Central memory CD4-positive, alpha-beta T cell (primary cell): Measurements from ENCODE around the gene PIGO.

Source experiments
- DNase-seq: peaks from one replicate; pipeline ENCODE4 v3.0.0; 2022

The PIGO gene

GRCh38 chr9:35105571-35106342, 9.4 kb upstream of the PIGO start:
- no peak for DNase-seq

- no peak for DNase-seq
These were observed 8.7 kb upstream of the PIGO start for GRCh38 chr9:35105126-35105525.

GRCh38 chr9:35104586-35104985, 8.2 kb upstream of the PIGO start:
- DNase-seq: no peak

- no peak for DNase-seq
These were observed 7.3 kb upstream of the PIGO start for GRCh38 chr9:35103660-35104191.

GRCh38 chr9:35102769-35103659, 6.6 kb upstream of the PIGO start, which contains the start of gene STOML2:
STOML2 (minus strand) TSS chr9:35103131; CDS start chr9:35103094, 37 bp downstream.
- peak; percentile 93 for DNase-seq

GRCh38 chr9:35102465-35102768, 6.0 kb upstream of the PIGO start:
- DNase-seq: no peak

- no peak for DNase-seq
These were observed 1.2 kb upstream of the PIGO start for GRCh38 chr9:35097573-35097972.

GRCh38 chr9:35091536-35091935, 4.9 kb downstream of the PIGO start:
- no peak for DNase-seq

- DNase-seq: no peak
These were observed 7.0 kb downstream of the PIGO start for GRCh38 chr9:35089434-35089833.

- DNase-seq: no peak
These were observed 11.3 kb downstream of the PIGO start for GRCh38 chr9:35085078-35085477.

GRCh38 chr9:35079426-35080341, 16.7 kb downstream of the PIGO start, which contains the start of gene FANCG:
FANCG (minus strand) TSS chr9:35079942; CDS start chr9:35079524, 418 bp downstream.
- DNase-seq: peak; percentile 75

GRCh38 chr9:35079041-35079425, 17.4 kb downstream of the PIGO start:
- no peak for DNase-seq

GRCh38 chr9:35078066-35078465, 18.3 kb downstream of the PIGO start:
- no peak for DNase-seq

GRCh38 chr9:35076848-35077247, 19.5 kb downstream of the PIGO start:
- no peak for DNase-seq

- DNase-seq: no peak
These were observed 21.0 kb downstream of the PIGO start for GRCh38 chr9:35075358-35075757.

- DNase-seq: no peak
These were observed 21.6 kb downstream of the PIGO start for GRCh38 chr9:35074791-35075190.

GRCh38 chr9:35074141-35074540, 22.2 kb downstream of the PIGO start:
- no peak for DNase-seq

GRCh38 chr9:35073279-35073612, 23.1 kb downstream of the PIGO start:
- DNase-seq: no peak

GRCh38 chr9:35072461-35073278, 23.7 kb downstream of the PIGO start, which contains the start of gene VCP:
VCP (minus strand) TSS chr9:35072625; CDS start chr9:35072353, 272 bp downstream.
- DNase-seq: peak; percentile 98

- DNase-seq: peak; percentile 75
These were observed 24.5 kb downstream of the PIGO start for GRCh38 chr9:35071814-35072460.
